GM21447 (cell line): Measurements from ENCODE around the gene ENPP6.
A peak's percentile ranks its signal among the peaks of the same experiment; 100 is the strongest.

ENCODE experiments used
- ATAC-seq: cut with Tn5 transposase; IDR thresholded peaks from one replicate; pipeline ENCODE4 v1.9.1; 2021; ENCODE audit not compliant: unreplicated experiment

Gene ENPP6

DNA sequence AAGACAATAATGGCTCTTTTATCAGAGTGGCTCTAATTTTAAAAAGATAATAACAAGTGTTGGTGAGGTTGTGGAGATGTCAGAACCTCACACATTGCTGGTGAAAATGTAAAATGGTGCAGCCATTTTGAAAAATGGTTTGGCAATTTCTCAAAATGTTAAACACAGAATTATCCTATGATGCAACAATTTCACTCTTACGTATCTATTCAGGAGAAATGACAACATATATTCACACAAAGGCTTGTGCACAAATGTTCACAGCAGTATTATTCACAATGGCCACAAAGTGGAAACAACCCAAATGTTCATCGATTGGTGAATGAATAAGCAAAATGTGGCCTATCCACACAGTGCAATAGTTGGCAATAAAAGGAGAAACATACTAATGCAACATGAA lies 24.7 kb downstream of the ENPP6 start:
- no peak for ATAC-seq

DNA sequence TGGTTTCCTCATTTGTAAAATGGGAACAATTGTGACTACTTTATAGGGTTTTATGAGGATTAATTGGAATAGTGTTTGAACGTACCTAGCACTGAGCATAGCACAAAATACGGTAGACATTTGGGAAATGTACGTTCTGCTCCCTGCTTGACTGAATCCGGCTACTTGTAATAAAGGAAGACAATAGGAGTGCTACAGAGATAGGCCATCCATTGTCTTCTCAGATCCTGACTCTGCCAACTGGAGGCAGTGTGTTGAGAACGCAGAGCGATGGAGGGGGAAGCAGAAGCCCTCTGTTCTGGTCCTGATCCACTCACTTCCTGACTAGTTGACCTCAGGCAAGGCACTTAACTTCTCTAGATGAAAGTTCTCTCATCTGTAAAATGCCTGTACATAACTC lies 26.4 kb downstream of the ENPP6 start:
- ATAC-seq: no peak

DNA sequence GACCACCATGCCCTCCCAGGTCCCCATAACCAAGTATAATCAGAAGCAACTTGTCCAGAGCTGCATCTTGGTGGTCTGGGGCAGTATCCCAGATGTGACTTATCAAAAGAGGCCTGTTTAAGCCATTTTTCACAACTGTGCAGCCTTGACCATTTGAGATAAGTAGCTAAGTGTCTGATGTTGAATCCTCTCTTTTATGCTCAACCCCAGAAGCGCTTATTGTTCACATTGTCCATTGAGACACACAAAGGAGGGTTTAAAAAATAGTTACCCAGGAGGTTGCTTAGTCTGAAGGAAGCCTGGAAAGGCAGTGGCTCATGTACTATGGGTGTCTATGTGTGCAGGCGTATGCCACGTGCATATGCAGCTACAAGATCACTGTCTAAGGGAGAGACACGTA lies 27.0 kb downstream of the ENPP6 start:
- no peak for ATAC-seq

DNA sequence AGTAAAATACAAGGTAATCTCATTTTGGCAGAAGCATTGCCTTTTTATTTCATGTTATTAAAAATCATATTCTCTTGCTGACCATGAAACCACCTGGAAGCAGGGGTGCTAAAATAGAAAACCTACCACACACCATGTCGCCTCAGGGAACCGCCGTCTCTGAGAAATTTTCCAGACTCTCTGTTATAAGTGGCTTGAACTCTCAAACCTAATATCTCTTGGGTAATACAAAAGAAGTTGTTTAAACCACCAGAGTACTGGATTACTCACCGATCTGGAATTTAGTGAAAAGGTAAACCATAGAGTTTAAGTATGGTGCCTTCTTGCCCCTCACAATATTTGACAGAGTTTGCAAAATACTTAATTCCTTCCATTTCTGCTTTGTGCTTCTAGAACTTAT lies 27.7 kb downstream of the ENPP6 start:
- no peak for ATAC-seq

DNA sequence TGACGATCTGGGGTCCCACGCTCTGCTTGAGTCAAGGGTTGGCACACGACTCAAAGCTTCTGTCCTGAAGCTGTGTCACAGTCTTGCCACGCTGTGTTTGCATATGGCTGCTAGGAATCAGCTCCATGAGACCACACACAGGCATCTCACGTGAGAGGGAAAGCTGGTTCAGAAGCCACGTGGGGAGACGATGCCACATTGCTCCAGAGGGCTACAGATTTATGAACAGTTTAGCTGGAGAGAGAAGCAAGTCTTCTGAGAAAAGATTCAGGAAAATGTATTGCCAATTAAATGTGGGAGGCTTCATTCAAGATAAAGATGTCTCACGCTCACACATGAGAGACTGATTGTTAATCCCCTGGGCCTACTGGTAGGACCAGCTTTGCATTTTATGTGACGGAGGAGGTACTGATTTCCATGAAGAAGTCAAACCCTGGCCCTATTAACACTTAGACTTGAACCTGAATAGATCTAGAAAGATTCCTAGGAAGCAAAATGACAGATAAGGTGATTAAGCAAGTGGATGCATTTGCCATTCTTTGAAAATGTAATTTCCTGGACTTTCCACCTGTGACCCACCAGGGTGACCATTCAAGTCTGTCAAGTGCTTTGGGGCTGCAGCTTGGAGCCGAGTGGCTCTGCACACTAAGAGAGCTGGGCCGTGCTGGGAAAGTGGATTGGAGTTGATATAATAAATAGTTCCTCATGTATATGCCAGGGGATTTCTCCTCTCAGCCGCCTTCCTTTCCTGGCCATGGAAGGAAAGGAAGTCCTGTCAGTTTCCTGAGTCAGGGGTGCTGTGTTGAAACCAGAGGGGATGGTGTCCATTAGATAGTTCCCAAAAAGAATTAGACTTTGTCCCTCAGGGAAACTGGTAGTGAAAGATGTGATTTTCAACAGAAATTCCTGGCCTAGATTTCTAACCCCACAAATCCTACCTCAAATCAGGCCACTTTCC lies 29.0 kb downstream of the ENPP6 start:
- ATAC-seq: no peak

DNA sequence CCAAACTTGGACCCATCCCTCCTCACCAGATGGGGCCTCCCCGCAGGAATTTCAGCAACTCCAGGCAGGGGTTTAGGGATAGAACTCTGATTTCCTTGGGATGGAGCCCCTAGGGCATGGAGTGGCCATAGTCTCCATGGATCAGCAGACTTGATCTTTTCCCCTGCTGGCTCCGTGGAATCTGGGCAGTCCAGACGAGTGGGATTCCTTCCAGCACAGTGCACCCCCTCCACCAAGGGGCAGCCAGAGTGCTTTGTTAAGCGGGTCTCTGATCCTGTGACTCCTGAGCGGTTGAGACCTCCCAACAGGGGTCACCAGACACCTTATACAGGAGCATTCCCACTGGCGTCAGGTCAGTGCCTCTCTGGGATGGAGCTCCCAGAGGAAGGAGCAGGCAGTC lies 40.4 kb downstream of the ENPP6 start:
- no peak for ATAC-seq

DNA sequence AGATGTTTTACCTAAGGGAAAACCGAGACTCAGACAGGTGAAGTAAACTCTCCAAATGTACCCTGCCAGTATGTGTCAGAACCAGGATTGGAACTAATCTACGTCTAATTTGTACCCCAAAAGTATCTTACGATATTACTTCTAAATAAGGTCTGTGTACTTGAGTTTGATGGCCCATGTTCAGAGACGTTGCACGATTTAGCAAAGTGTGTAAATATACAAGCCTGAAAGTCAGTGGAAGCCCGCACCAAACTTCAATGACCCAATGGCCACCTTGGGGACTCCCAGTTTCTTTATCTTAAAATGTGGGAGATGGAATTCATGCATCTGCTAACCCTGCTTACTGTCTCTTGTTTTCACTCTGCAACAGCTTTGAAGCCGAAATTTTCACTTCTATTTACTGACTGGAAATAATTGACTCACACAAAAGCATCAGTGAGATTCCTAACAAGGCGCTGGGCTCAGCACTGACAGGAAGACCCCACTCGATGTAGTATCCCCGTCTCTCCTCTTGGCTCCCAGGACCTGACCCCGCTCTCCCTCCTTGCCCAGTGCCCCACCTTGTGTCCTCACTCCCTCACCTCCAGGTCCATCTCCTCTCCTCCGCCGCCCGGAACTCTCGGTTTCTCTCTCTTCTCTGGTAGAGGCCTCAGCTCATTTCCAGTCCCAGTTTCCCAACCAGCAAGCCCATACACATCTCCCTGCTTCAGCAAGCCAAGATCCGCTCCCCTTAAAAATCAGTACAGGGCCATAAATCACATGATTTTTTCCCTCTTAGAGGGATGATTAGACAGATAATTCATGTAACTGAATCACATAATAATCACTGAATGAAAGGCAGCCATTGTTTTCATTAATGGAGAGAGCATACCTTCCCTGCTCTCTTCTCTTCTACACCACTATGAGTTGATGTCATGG lies 42.8 kb downstream of the ENPP6 start:
- no peak for ATAC-seq

DNA sequence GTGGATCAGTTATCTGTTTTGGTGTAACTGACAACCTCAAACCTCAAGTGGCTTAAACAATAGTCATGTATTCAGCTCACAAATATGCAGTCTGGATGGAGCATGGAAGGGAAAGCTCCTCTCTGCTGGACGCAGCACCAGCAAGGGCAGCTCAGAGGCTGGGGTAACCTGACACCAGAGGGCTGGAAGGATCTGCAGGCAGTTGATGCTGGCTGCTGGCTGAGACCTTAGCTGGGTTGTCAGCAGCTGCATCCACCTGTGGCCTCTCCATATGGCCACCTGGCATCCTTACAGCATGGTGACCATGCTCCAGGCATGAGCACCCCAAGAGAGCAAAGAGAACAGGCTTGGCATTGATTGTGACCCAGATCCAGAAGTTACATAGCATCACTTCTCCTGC lies 46.7 kb downstream of the ENPP6 start:
- ATAC-seq: no peak

DNA sequence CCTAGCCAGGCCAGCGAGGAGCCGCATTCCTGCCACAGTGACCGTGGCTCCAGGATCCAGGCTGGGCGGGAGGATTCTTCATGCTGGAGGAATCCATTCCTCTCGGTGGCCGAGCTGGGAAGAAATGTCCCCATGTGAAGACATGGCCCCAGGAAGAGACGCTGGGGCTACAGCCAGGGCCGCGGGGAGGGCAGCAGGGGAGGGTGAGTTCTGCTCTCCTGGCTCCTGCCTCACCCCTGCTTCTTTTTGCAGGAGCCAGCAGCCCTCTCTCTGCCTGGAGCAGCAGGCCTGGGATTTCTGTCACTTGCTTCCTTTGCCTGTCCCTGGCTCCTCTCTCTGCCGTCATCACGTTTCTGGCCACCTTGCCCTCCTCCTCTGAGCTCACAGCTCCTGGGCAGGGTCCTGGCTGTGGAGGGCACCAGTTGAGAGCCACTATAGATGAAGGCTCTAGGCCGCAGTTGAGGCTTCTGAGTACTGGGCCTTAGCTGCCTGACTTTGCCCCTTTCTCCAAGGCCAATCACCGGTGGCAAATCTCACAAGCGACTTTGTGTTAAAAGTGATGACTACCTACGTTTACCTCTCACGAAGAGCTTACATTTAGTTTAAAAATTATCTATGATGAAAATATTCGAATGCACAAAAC lies 48.3 kb downstream of the ENPP6 start:
- no peak for ATAC-seq

DNA sequence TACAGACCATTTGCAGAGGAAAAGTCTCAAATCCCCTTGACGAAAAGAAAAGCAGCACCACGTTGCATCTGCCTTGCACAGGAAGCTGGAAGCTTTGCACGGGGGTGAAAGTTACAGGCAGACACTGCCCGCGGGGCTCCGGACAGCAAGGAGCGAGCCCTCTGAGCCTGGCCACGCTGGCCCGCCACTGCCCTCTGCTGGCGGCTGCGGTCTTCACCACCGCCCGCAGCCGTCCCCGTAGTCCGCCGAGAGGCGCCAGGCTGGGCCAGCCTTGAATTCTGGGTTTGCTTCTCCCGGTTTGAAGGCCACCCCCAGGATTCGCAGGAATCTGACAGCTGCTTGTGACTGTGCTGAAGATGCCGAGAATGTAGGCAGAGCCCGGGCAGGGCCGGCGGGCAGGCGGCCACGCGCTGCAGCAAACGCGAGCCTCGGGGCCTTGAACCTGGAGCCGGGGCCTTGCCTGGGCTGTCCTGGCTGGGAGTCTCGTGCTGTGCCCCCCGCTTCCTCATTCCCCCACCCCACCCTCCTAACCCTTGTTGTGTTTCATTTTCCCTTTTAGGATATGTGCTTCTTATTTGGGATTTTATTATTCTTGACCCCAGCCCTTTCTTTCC lies 49.2 kb downstream of the ENPP6 start:
- ATAC-seq: peak; percentile 77

DNA sequence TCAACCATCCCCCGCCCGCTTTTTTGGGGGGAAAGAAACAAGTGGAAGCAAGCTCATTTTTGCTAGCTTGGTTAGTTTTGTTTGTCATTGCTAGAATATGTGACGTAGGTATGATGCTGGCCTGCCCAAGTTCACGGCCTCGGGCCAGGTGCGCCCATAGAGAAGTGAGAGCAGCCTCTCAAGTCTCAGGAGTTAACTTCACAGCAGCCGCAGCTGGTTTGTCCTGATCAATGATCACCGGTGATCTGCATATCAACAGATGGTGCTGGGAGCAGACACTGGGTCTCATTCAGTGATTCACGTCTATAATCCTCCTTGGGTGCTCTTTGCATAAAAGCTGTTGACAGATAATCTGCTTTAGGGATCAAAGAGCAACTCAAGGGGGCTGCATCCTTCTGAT lies 50.1 kb downstream of the ENPP6 start:
- ATAC-seq: peak; percentile 63

DNA sequence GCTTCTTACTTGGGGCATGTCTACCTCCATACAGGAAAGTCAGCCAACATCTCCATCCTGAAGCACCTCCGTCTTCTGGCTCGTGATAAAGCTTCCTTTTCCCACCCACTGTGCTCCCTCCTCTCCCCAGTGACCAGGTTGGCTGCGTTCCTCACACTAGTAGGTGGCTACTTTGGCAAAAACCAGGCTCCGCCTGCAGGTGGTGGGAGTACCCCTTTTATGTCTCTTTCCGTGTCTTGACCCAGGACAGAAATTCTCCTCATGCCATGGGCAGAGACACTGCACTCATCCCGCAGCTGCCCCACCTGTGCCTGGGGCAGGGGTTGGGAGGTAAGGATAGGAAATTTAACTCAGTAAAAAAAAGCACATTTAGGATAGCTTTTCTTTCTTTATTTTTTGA lies 50.9 kb downstream of the ENPP6 start:
- no peak for ATAC-seq

DNA sequence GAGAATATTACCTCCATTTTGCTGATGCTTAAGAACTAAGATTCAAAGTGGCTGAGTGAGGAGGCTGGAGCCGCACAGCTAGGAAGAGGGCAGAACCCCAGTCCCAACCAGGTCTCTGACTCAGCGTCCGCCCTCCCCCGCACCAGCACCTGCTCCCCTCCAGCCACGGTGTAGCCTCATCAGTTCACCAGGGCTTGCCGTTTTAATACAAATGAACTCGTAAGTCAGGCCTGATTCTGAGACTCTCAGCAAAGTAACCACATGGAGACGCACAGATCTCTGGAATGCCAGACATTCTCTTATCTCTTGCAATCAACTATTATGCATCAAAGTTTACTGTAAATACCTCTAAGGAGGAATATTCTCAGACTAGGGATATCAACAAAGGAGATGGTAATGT lies 52.4 kb downstream of the ENPP6 start:
- ATAC-seq: no peak

DNA sequence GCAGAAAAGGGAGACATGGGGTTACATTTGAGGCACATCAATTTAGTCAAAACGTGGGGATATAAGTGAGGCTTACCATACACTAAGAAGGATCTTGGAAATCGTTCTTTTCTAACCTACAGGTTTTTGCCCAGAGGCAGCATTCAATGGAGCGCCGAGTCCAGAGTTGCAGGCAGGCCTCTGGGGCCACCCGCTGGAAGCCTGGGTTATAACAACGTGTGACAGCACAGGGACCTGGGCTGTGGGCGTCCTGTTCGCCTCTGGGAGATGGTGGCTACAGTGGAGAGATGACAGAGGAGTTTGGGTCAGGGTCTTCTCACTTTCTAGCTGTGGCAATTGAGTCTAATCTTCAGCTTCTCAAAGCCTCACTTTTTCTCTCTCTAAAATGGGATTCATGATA lies 53.9 kb downstream of the ENPP6 start:
- ATAC-seq: no peak

DNA sequence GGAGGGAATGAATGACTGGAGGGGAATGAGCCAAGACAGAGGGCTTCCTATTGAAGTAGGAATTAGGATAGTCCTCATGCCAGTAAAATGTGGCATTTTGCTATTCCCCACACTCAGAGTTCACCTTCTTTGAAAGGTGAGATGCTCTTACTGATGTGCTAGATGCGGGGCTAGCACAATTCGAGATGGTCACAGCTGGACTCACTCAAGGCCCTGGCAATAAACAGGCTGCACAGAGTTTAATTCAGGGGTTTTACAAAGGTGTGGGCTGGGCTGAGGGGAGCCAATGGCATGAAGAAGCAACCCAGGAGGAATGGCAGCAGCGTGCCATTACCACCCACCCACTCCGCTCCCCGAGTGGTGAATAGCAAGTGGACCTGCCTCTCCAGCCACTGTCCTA lies 55.1 kb downstream of the ENPP6 start:
- ATAC-seq: no peak

DNA sequence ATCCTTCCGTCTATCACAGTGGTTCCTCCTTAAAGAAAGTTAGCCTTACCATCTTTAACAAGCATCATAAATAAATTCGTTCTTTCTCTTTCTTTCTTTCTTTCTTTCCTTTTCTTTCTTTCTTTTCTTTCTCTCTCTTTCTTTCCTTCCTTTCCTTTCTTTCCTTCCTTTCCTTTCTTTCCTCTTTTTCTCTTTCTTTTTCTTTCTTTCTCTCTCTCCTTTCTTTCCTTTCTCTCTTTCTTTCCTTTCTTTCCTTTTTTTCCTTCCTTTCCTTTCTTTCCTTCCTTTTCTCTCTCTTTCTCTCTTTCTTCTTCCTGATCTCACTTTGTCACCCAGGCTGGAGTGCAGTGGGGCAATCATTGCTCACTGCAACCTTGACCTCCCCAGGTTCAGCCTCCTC lies 60.4 kb downstream of the ENPP6 start:
- no peak for ATAC-seq

DNA sequence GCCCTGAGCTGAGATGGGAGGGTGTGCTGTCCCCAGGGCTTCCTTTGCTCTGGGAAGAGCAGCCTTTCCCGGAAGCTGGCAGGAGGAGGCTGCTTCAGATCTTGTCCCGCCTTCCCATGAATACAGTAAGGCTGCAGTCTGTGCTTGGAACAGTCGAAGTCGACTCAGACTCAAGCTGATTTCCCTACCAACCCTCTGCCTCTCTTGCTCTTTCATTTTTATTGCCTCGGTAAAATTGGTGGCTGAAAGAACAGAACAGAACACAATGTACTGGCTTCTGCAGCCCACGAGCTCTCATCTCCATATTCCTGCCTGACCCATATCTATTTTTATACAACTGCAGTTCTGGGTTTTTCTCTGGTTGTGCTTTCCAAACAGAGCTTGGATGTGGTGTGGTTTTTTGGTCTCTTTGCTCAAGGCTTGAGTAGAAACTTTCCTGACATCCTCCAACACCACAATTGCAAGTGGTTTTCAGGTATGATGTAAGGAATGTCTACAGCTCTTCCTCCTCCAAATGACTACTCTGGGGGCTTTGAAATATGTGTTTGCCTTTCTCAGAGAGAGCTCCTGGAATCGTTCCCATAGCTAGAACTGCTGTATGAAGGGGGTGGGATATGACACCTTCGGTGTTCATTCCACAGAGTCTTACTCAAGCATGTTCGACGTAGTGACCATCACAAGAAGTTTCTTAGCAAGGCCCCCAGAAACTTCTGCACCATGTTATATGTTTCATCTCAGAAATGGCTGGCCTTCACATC lies 61.3 kb downstream of the ENPP6 start:
- ATAC-seq: no peak

DNA sequence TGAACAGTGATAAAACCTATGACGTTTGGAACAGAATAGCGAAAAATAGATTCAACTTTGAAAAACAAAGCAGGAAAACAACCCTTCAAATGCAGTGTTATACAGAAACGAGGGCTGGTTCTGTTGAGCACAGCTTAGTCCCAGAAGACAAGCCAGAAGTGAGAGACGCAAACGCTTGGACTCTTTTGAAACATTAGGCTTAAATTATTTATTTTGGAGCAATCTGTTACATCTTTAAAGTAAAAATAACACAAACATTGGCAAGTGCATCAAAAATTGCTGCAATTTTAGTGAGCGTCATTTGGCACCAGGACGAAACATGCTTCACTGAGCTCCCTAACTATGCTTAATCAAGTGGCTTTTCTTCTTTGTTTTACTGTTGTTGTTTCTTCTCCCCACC lies 63.5 kb downstream of the ENPP6 start:
- no peak for ATAC-seq

DNA sequence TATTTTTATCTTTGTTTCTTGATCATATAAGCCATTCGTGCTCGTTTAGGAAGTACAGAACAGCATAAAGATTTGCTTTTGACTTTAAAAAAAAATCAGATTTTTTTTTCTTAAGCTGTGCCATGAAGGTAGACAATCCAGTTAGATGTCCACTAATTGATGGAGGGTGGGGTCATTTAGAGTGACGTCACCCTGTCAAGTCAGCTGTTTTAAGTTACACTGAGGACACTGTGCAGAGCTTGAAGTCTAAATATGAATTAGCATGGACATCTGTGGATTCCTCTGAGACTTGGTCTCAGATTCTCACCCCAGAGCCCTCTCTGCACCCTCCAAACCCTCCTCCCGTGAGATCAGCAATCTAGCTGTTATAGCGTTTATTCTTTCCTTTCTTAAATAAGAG lies 63.9 kb downstream of the ENPP6 start:
- ATAC-seq: no peak

DNA sequence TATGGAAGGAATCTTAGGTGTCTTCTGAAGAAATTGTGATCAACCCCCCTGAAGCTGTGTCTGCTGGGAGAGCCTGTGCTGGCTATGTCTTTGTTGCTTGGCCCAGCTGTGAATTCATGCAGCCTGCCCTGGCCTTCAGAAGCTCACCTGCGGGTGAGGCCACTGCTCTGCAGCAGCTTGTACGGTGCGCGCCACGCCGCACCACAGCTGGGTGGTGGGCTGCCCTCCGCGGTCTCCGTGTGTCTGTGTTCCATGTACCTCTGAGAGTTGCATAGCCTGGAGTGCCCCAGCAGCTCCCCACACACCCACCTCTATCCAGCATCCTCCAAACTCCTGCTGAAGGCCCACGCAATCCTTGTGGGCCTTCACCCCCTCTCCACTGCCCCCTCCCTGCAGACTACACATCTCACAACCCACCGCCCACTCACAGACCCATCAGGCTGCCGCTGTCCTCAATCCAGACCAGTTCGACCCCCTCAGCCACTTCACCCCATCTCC lies 65.6 kb downstream of the ENPP6 start:
- no peak for ATAC-seq
